SKM-1 (cell line): ENCODE results near the gene AFF2.

Source experiments
- DNase-seq: peaks from one replicate; lab custom pipeline; 2025; ENCODE audit not compliant: unreplicated experiment; lab: John Stamatoyannopoulos, UW

Gene AFF2

DNA sequence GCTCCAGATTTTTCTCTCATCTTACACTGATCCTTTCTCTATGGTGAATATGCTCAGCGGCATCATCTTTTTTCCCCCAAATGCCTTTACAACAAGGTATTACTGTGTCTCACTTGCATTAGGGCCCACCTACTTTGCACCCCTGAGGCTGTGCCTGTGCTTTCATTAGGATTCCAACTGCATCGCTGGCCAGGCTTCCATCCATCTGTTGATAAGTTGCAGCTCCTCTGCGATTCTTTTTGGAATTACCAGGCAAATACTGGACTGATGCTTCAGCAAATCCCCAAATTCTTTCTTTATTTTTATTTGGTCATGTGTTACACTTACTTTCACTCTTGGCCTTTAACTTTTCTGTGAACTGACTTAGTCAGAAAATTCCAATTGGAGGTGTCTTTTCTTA lies 77.3 kb downstream of the AFF2 start:
- no peak for DNase-seq

DNA sequence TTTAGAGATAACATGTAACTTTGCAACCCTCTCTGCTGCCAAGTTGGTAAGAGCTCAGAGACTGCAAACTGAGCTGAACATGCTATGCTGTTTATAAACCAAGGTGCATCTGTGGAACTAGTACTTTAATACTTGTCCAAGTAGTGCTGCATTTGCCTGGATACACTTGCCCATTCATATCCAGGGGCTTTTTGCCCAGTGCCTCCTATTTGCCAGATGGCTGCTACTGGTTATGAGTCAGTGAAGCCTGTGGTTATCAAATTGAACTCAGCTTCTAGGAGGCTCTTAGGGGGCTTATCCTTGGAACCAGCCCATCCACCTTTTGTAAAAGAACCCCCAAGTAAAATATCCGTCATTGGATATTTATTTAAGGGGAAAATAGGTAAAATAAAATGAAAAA lies 79.6 kb downstream of the AFF2 start:
- DNase-seq: no peak

DNA sequence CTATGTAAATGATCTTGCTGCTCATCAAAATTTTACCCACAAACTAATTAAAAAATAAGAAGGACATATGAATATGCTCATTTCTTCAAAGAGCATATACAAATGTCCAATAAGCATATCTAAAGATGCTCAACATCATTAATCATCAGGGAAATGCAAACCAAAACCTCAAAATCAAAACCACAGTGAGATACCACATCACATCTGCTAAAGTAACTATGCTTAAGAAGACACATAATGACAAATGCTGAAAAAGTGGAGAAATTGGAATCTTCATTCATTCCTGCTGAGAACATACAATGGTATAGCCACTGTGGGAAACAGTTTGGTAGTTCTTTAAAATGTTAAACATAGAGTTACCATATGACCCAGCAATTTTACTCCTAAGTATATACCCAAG lies 81.9 kb downstream of the AFF2 start:
- DNase-seq: no peak

DNA sequence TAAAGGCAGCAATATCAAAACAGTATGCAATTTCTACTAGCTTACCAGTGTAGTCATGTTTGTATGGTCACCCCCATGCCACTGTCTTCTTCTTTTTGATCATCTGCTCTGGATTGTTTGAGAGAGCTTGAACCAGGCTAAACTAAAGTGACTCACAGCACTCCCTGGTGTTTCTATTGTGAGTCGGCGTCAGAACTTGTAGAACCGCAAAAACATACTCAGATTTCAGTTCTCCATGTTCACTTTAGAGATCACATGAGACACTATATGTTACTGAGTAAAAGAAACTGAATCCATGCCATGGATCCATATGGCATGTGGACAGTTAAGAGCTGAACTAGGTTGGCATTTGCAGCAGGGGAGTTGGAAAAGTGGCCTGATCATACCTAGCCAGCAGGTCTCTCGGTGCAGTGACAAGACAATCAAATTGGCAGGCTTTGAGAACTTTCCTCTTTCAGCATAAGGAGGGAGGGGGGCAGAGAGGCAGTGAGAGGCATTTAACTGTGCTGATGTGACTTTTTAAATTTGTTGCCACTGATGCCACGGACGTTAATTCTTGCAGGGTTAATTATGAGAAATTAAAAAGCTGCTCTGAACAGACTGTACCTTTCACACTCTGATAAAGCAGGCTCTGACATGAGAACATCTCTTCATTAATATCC lies 88.4 kb downstream of the AFF2 start:
- DNase-seq: no peak

DNA sequence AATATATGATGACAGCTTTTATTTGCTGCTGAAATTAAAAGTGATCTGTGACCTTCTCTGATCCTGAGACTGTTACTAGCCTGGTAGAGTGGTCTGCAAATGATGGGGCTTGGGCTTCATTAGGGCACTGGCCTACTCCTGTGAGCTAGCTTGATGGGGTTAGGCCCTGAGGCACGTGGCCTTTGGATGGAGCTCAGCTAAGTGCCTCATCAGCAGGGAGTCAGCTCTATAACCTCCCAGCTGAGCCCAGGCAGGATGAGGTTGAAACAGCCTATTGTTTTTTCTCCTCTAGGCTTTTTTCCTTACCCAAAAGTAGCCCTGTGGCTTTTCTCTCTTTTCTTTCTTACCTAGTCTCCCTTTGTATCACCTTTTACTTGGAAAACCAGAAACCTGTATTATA lies 92.2 kb downstream of the AFF2 start:
- DNase-seq: no peak

DNA sequence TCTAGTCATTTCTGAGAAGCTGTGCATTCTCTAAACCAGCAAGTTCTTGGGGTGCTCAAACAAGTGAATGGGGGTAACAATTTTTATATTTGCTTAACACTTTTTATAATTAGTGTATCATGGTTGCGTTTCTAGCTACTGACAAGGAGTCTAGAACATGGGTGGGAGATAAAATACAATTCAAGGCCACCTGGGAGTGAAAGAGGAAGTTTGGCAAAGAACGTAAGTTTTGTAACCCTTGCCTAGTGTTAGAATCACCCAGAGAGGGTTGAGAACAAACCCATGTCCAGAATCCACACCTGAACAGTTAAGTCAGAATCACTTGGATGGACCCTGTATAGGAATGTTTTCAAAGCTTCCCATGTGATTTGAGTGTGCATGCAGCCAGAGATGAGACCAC lies 92.7 kb downstream of the AFF2 start:
- DNase-seq: no peak

DNA sequence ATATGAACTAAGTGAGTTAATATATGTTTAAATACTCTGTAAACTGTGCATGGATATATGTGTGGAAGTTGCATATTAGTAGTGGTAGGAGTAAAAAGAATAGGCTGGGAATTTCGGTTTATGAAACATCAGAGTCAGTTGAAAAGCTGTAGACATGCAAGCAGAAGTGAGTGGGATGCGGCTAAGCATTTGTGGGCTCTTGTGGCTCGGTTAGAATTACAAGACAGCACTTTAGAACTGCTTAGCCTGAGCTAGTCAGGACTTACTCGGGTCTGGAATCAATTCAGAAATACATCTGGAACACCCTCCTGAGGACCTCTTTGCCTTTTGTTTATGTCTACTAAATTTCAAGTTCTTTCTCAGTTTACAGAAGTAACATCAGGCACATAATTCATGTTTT lies 93.6 kb downstream of the AFF2 start:
- no peak for DNase-seq

DNA sequence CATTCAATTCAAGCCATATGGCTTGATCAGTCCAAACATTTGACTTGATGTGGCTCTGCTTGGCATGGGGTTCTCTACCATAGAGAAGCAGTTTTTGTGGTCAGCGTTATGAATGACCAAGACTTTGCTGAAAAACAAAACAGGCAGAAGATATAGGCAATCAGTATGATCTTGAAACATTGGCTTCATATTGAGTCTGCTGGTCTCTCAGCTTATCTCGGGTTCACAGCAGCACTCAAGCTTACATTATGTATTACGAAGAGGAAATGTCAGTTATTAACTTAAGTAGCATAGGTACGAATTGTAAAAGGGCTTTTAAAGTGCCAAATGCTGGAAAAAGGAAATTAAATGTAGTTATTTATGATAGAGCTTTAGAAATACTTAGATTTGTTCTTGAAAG lies 99.0 kb downstream of the AFF2 start:
- DNase-seq: no peak

DNA sequence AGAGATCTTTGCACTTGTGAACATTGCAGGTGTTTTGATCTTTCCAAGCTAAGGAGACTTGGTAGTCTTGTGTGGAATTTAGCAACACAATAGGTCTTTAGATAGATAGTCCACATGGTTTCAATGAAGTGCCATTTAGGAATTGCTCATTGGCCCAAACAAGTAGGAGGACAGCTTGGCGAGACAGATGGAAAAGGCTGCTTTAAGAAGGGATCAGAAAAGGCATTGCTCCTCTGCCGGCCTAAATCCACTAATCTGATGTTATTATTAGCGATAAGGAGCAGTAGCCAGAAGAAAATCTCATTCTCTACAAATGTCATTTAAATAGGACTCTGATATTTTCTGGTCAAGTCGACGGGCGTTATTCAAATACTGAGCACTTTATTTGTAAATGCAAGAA lies 99.7 kb downstream of the AFF2 start:
- DNase-seq: no peak

DNA sequence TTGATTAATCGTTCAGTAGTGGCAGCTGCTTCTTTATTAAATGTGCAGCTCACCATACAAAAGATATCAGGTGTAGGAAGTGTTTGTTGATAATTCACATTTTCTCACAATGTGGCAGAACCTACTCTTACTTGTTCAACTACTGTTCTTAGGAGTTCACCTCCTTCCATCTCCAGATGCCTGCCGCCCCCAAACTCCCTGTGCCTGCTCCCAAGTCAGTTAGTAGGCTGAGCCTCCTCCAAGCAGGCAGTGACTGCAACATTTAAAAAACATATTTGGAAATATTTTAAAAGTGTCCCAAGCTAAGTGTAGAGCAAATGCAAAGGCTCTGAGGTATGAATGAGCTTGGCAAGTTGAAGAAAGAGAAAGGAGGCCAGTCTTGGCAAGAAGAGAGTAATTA lies 100.2 kb downstream of the AFF2 start:
- DNase-seq: no peak

DNA sequence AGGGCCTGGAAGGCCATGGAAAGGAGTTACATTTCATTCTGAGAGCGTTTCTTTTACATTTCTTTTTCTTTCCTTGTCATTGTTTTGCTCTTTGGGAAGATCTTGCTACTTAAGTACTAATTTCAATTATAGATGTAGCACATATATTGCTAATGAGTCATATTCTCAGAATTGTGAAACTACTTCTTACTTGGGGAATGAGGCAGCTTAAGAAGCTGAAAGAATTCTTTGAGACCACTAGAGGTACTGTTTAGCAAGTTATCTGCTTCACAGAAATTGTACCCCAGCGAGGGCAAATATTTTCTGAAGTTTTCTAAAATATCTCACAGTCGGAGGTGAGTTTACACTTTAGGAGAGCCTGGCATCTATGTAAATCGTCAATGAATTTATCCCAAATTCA lies 100.6 kb downstream of the AFF2 start:
- DNase-seq: no peak

DNA sequence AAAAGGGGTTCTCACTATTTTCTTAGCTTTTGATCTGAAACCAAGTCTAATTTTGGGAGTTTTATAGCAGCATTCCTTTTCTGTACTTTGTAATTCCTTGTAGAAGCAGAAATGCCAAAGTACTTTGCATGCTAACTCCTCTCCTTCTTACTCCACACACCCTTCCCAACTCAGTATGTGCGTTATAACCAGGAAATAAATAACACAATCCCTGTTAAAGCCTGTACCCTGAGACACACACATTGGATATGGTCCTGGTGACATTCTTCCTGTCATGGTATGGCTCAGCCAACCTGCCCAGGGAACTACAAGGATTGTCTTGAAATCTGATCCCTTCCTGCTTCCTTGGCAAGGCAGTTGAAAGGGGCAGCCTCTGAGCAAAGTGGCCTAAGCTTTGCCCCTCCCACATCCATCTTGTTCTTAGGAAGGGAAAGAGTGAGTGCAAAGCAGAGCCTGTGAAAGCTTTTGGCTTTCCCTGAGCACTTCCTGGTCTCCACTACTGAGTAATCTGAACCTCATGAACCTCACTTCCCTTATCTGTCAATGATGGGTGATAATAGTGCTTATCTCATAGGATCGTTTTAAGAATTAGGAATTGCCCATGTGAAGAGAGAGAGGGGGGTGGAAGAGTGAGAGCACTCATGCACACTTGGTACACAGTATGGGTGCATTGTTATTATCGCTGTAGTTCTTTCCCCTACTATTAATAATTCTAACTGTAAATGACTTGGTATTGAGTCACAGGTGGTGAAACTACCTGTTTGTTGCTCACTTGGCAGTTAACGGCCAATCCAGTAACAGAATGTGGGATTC lies 109.3 kb downstream of the AFF2 start:
- DNase-seq: no peak

DNA sequence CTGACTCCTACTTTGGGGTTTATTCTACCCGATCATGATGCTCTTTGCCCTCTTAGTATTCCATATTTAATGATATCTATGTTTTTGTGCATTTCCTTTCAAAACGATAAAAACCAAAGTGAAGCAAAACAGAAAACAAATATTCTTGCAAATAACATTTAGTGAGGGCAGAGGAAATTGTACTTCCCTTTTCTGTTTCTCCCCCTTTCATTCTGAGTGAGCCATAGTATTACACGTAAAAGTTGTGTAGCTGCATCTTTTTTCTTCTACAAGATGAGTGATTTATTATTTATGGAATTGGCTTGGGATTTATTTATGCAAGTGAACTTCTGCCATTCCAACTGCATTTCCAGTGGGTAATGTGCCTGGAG lies 109.9 kb downstream of the AFF2 start:
- DNase-seq: peak; percentile 0

DNA sequence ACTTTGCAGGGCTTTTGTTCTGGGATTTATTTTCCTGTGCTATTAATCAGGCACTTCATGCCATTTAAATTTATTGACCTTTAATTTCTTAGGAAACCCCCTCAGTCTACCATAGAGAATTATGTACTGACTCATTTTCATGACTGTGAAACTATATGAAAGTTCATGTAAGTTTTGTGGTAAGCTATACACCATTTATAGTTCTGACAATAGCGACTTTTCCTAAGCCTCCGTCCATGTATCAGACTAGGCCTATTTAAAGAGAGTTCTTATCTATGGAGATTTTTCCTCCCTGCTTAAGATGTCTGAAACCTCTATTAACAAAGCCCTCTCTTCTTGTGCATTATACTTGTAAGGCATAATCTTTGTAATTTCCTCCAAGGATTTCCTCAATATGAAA lies 111.6 kb downstream of the AFF2 start:
- DNase-seq: no peak

DNA sequence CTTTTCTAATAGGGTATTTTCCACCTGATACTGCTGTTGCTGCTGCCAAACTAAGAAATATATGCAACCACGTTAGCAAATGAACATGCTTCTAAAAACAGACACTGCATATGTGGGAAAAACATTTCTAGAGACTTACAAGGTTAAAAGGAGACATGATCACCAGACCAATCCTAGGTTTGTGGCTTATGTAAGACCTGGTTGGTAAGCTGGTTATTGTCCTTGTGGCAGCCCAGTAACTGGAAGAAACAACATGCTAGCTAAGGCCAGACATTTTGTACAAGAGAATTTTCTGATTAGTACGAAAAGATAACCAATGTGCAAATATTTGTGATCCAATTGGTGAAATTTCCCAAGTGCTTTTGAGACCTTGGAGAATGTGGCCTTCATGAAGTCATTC lies 112.0 kb downstream of the AFF2 start:
- DNase-seq: no peak

DNA sequence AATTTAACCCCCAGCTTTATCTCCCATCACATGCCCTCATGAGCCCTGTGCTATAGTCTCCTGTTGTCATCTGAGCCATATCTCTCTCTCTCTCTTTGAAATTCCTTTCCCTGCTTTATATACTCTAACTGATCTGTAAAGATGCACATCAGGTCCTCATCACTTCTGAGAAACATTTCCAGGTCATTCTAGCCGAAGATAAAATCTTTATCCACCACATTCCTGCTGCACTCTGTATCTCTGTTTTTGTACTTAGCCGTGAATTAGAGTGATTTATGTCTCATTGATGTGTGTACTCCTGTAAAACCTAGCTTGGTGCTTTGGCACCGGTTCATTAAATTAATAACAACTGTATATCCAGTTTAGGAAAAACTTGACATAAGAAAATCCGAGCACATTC lies 113.2 kb downstream of the AFF2 start:
- no peak for DNase-seq

DNA sequence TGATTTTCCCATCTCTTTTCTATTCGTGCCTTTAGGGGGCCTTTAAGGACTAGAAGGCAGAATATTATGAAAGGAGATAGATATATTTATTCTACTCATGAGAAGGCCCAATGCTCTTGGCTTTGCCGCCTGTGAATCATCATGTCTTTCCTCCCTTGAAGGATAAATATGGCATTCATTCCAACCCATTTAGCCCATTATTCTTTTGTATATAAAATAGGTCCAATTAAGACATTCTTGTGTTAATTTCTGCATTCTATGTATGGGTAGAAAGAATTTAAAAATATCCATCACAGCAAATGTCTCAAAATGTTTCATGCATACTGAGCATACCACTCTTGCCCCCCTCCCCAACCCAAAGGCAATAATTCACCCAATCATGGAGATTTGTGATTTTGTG lies 115.1 kb downstream of the AFF2 start:
- DNase-seq: no peak

DNA sequence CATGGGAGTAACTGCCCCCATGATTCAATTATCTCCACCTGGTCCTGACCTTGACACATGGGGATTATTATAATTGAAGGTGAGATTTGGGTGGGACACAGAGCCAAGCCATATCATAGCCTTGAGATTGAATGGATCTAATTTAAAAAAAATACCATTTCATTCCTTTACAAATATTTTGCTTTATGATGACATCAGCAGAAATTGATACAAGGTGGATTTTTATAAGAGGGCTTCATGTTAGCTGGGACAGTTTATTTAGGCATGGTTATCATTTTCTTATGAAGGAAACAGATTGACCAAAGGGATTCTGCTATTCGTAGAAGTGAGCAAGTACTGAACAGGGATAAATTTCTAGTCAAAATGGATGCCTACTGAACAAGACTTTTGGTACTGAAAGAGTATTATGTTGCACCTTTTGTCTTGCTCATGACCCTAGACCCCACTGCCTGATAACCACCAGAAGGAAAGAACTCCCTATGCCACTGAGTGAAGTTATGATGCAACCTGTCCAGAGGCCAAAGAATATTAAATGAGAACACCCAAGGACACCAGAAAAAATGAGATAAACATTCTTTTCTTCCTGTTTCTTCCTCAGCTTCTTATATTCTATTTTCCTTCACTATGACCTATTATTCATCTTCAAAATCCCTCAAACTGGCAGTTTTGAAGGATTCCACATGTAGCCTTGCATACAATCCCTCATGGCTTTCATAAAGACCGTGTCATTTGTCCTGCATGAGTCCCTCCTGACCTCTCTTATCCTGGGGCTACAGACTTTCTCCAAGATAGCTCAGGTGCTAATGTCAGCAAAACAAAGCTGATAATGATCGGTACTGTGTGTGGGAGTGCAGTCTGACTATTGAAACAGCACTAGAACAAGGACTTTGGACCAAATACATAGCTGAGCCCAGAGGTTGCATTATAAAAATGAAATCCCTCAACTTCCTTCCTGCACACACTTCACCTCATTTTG lies 118.3 kb downstream of the AFF2 start:
- DNase-seq: no peak

DNA sequence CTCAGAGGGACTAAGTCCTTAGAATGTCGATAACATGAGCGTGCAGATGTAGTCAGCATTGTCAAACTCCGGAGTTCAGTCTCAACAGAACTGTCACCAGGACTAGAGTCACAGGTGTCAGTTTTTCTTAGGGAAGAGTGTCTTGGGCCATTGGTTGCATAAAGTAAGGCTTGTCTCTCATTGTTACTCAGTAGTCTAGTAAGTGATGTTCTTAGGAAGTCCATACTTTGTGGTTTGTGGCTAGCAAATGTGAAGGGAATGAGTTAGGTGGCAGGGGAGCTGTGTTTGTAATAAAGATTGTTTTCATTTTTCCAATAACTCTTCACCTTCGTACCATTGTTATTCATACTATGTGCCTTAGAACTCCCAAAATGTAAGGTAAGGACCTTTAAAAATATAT lies 119.6 kb downstream of the AFF2 start:
- DNase-seq: no peak

DNA sequence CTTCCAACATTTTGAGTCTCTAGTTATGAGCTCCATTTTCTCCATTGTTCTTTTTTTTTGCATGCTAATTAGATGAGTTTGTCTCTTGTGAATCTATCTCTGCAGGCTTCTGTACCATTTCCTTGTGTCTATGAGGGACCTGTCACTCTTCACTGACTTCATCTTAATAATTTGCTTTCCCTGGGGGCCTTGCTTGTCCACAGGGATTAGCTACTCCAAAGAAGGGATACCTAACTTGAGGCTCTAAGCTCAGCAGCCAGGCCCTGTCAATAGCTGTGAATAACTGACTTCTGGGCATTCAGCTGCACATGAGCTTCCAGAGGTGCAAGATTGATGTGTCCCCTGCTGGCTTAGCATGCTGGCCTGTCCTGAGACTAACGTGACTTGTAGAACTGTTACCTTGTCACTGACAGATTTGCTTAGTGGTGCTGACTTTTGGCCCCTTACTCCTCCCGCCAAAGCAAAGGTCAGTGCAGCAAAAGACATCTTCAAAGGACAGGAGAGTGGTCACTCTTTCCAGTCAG lies 124.6 kb downstream of the AFF2 start:
- DNase-seq: no peak

DNA sequence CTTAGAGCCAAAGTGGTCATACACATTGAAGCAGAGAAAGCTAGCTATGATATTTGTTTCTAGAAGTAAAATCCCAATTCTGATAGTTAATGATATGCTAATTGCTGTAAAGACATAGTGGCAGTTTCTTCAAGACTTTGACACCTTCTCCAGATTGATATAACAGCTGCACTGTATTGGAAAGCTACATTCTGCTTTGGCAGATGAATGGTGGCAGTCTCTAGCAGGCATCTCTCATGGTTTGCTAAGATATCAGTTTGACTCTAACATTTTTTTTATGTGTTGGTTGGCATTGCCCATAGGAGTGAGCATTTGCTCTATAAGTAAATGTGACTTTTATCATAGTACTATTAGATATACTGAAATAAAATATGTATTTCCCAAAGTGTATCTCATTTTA lies 128.2 kb downstream of the AFF2 start:
- no peak for DNase-seq

DNA sequence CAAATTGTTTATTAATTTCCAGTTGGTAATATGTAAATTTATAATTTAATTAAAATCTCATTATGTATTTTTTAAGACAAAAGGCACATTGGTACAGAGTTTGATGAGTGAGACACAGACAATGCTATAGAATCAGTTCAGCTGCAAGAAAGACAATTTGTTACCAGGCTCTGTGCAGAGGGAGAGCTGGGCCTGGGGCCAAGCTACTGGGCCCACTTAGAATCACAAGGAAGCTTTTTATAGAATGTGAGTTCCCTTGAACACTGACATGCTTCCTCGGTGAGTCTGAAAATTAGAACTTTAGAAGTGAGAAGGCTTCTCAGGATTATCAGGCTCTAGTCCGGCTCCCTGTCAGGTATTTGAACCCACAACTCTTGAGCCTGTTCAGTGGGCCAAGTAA lies 129.0 kb downstream of the AFF2 start:
- no peak for DNase-seq
